Measurements from ENCODE around the gene KCNK16. TPM values are rescaled to one million over a fixed set of nuclear protein-coding genes. Genes with fewer than 3 reads are reported as not detected.

Gene KCNK16
- total RNA-seq, 1 donor from 2014 or later, result not detected

- Mint-ChIP-seq H3K36me3 (ENCODE audit: low read depth, unreplicated experiment) (no peaks in the 10 kb centered on the region), H3K27me3 (ENCODE audit: low read depth, unreplicated experiment) (peaks cover 38% of the 10 kb centered on the region), H3K4me3 (ENCODE audit: unreplicated experiment) (no peak overlapping the region), H3K27ac (ENCODE audit: unreplicated experiment) (no peak overlapping the region), H3K4me1 (ENCODE audit: low read depth, unreplicated experiment) (peaks cover 6% of the 10 kb centered on the region), H3K9me3 (ENCODE audit: unreplicated experiment) (peaks cover 5% of the 10 kb centered on the region)
- Histone ChIP-seq H2AFZ (ENCODE audit: low read depth, low read length) (no peak overlapping the region), H3K36me3 (ENCODE audit: insufficient read depth, low read length) (no peaks in the 10 kb centered on the region), H3K27me3 (ENCODE audit: insufficient read depth, low read length) (no peaks in the 10 kb centered on the region), H3K9me3 (ENCODE audit: insufficient read depth, low read depth, low read length) (no peaks in the 10 kb centered on the region), H3K4me3 (ENCODE audit: insufficient read depth, low read depth, low read length) (no peak overlapping the region), H4K20me1 (ENCODE audit: insufficient read depth, low read length) (no peaks in the 10 kb centered on the region), H3K4me2 (ENCODE audit: low read length) (no peak overlapping the region), H3K27ac (ENCODE audit: low read depth, low read length) (no peak overlapping the region), H3K9ac (ENCODE audit: low read length) (no peak overlapping the region), H3K79me2 (ENCODE audit: insufficient read depth, low read length) (no peaks in the 10 kb centered on the region), H3K4me1 (ENCODE audit: insufficient read depth, low read length) (no peaks in the 10 kb centered on the region)
- TF ChIP-seq EZH2 (IDR thresholded peaks at IDR 0.05; ENCODE audit: insufficient read depth, low read length), result no peak
- FAIRE-seq (no peak), DNase-seq (ENCODE audit: low read depth) (no peak)
Observed at GRCh38 chr6:39269961-39270360, 52.5 kb downstream of the KCNK16 start.

DNA sequence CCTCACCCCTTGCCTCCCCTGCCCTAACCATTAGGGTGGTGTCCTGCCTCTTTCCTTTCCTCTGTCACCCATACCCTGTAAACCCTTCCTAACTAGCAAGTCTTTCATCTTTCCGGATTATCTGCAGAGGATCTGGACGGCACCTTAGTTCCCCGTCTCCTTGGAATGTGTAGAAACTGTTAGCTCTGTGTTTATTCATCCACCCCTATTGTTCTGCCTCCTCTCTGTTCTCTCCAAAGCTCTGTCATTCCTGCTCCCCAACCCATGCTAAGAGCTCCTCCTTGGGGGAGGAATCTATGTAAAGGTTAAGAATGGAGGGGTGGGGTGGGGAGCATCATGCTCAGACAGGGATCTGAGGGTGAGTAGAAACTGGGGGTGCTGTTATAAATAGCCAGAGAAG lies 53.8 kb downstream of the KCNK16 start:
- Histone ChIP-seq H3K36me3 (ENCODE audit: insufficient read depth, low read length) (no peaks in the 10 kb centered on the region), H3K9me3 (ENCODE audit: insufficient read depth, low read depth, low read length) (no peaks in the 10 kb centered on the region), H2AFZ (ENCODE audit: low read depth, low read length) (no peak overlapping the region), H3K4me1 (ENCODE audit: insufficient read depth, low read length) (no peaks in the 10 kb centered on the region), H4K20me1 (ENCODE audit: insufficient read depth, low read length) (no peaks in the 10 kb centered on the region), H3K9ac (ENCODE audit: low read length) (no peak overlapping the region), H3K4me2 (ENCODE audit: low read length) (no peak overlapping the region), H3K4me3 (ENCODE audit: insufficient read depth, low read depth, low read length) (no peak overlapping the region), H3K27ac (ENCODE audit: low read depth, low read length) (no peak overlapping the region), H3K27me3 (ENCODE audit: insufficient read depth, low read length) (no peaks in the 10 kb centered on the region), H3K79me2 (ENCODE audit: insufficient read depth, low read length) (no peaks in the 10 kb centered on the region)
- Mint-ChIP-seq H3K27me3 (ENCODE audit: low read depth, unreplicated experiment) (peaks cover 28% of the 10 kb centered on the region), H3K4me3 (ENCODE audit: unreplicated experiment) (no peak overlapping the region), H3K36me3 (ENCODE audit: low read depth, unreplicated experiment) (peaks cover 2% of the 10 kb centered on the region), H3K27ac (ENCODE audit: unreplicated experiment) (no peak overlapping the region), H3K4me1 (ENCODE audit: low read depth, unreplicated experiment) (peaks cover 5% of the 10 kb centered on the region), H3K9me3 (ENCODE audit: unreplicated experiment) (peaks cover 5% of the 10 kb centered on the region)
- no peak for FAIRE-seq
- TF ChIP-seq EZH2 (IDR thresholded peaks at IDR 0.05; ENCODE audit: insufficient read depth, low read length) (no peak), CTCF (IDR thresholded peaks at IDR 0.05; ENCODE audit: insufficient read depth, low read depth, low read length) (no peak)
- DNase-seq (ENCODE audit: low read depth), result no peak

GRCh38 chr6:39268171-39268570 lies 54.3 kb downstream of the KCNK16 start:
- Mint-ChIP-seq H3K4me3 (ENCODE audit: unreplicated experiment) (no peak overlapping the region), H3K9me3 (ENCODE audit: unreplicated experiment) (peaks cover 5% of the 10 kb centered on the region), H3K36me3 (ENCODE audit: low read depth, unreplicated experiment) (peaks cover 2% of the 10 kb centered on the region), H3K27ac (ENCODE audit: unreplicated experiment) (no peak overlapping the region), H3K4me1 (ENCODE audit: low read depth, unreplicated experiment) (peaks cover 7% of the 10 kb centered on the region), H3K27me3 (ENCODE audit: low read depth, unreplicated experiment) (peaks cover 25% of the 10 kb centered on the region)
- H3K4me1 ChIP-seq (ENCODE audit: insufficient read depth, low read length), result no peaks in the 10 kb centered on the region
- H2AFZ ChIP-seq (ENCODE audit: low read depth, low read length), result no peak overlapping the region
- H3K36me3 ChIP-seq (ENCODE audit: insufficient read depth, low read length), result no peaks in the 10 kb centered on the region
- H3K9ac ChIP-seq (ENCODE audit: low read length), result no peak overlapping the region
- H4K20me1 ChIP-seq (ENCODE audit: insufficient read depth, low read length), result no peaks in the 10 kb centered on the region
- no peaks in the 10 kb centered on the region for H3K79me2 ChIP-seq (ENCODE audit: insufficient read depth, low read length)
- no peak overlapping the region for H3K27ac ChIP-seq (ENCODE audit: low read depth, low read length)
- FAIRE-seq, result no peak
- no peak overlapping the region for H3K4me3 ChIP-seq (ENCODE audit: insufficient read depth, low read depth, low read length)
- H3K9me3 ChIP-seq (ENCODE audit: insufficient read depth, low read depth, low read length), result no peaks in the 10 kb centered on the region
- TF ChIP-seq CTCF (IDR thresholded peaks at IDR 0.05; ENCODE audit: insufficient read depth, low read depth, low read length) (no peak), EZH2 (IDR thresholded peaks at IDR 0.05; ENCODE audit: insufficient read depth, low read length) (no peak)
- DNase-seq (ENCODE audit: low read depth), result no peak
- H3K27me3 ChIP-seq (ENCODE audit: insufficient read depth, low read length), result no peaks in the 10 kb centered on the region
- H3K4me2 ChIP-seq (ENCODE audit: low read length), result no peak overlapping the region

Data from astrocyte (in vitro differentiated cells and primary cell).